H9 (cell line): Measurements from ENCODE around the gene SP3. TPM values are rescaled to one million over a fixed set of nuclear protein-coding genes. Genes with fewer than 3 reads are reported as not detected.

ENCODE experiments used
- DNase-seq: peaks from one replicate; pipeline ENCODE4 v3.0.0-alpha.2; 2017
- H2AFZ ChIP-seq: one replicate; pipeline ENCODE4 v1.6.1; 2013; ENCODE audit warnings: mild to moderate bottlenecking, low read length, control low read depth, moderate library complexity
- H2AK5ac ChIP-seq: 2 replicates; pipeline ENCODE4 v1.6.1; 2013; ENCODE audit warnings: low read length, control low read depth, mixed read lengths; ENCODE audit not compliant: insufficient read length
- H2BK120ac ChIP-seq: one replicate; pipeline ENCODE4 v1.6.1; 2013; ENCODE audit warnings: low read depth, mild to moderate bottlenecking, low read length, control low read depth, inconsistent platforms; ENCODE audit not compliant: poor library complexity, severe bottlenecking
- H2BK12ac ChIP-seq: 2 replicates; pipeline ENCODE4 v1.6.1; 2013; ENCODE audit warnings: low read length, control low read depth, mixed read lengths, low read depth; ENCODE audit not compliant: insufficient read length
- H2BK15ac ChIP-seq: 2 replicates; pipeline ENCODE4 v1.6.1; 2013; ENCODE audit warnings: low read depth, low read length, control low read depth
- H2BK20ac ChIP-seq: one replicate; pipeline ENCODE4 v1.6.1; 2013; ENCODE audit warnings: low read depth, mild to moderate bottlenecking, low read length, control low read depth, inconsistent platforms; ENCODE audit not compliant: poor library complexity, severe bottlenecking
- H2BK5ac ChIP-seq: 2 replicates; pipeline ENCODE4 v1.6.1; 2013; ENCODE audit warnings: low read length, control low read depth, mixed read lengths; ENCODE audit not compliant: insufficient read length
- H3K14ac ChIP-seq: 2 replicates; pipeline ENCODE4 v1.6.1; 2013; ENCODE audit warnings: low read length, control low read depth; ENCODE audit not compliant: insufficient read depth
- H3K18ac ChIP-seq: 2 replicates; pipeline ENCODE4 v1.6.1; 2013; ENCODE audit warnings: low read depth, mild to moderate bottlenecking, mixed read lengths, low read length, control low read depth; ENCODE audit not compliant: insufficient read length
- H3K23ac ChIP-seq: 2 replicates; pipeline ENCODE4 v1.6.1; 2013; ENCODE audit warnings: low read length, control low read depth, mixed read lengths, low read depth; ENCODE audit not compliant: insufficient read length
- H3K23me2 ChIP-seq: 2 replicates; pipeline ENCODE4 v1.6.1; 2013; ENCODE audit warnings: low read depth, mild to moderate bottlenecking, mixed read lengths, low read length, control low read depth; ENCODE audit not compliant: insufficient read length, poor library complexity, severe bottlenecking
- H3K27ac ChIP-seq: 2 replicates; pipeline ENCODE4 v1.5.1; 2013; ENCODE audit warnings: low read length, control low read depth, mixed read lengths, low read depth; ENCODE audit not compliant: insufficient read length
- H3K27me3 ChIP-seq: 2 replicates; pipeline ENCODE4 v1.6.1; 2013; ENCODE audit warnings: low read length, control low read depth, inconsistent platforms; ENCODE audit not compliant: insufficient read depth
- H3K4ac ChIP-seq: 2 replicates; pipeline ENCODE4 v1.6.1; 2013; ENCODE audit warnings: low read depth, mild to moderate bottlenecking, control low read depth, inconsistent platforms, low read length, moderate library complexity
- H3K4me1 ChIP-seq: 2 replicates; pipeline ENCODE4 v1.6.1; 2013; ENCODE audit warnings: low read length, control low read depth, inconsistent platforms; ENCODE audit not compliant: insufficient read depth
- H3K4me2 ChIP-seq: 2 replicates; pipeline ENCODE4 v1.6.1; 2013; ENCODE audit warnings: low read length, control low read depth, mixed read lengths; ENCODE audit not compliant: insufficient read length, insufficient read depth
- H3K56ac ChIP-seq: 2 replicates; pipeline ENCODE4 v1.6.1; 2013; ENCODE audit warnings: low read depth, mild to moderate bottlenecking, mixed read lengths, low read length, control low read depth; ENCODE audit not compliant: insufficient read length
- H3K79me1 ChIP-seq: 2 replicates; pipeline ENCODE4 v1.6.1; 2013; ENCODE audit warnings: low read depth, mild to moderate bottlenecking, moderate library complexity, low read length, control low read depth, inconsistent platforms; ENCODE audit not compliant: insufficient read depth, poor library complexity, severe bottlenecking
- H3K79me2 ChIP-seq: 2 replicates; pipeline ENCODE4 v1.6.1; 2013; ENCODE audit warnings: low read length, control low read depth, inconsistent platforms; ENCODE audit not compliant: insufficient read depth
- H3K9ac ChIP-seq: 2 replicates; pipeline ENCODE4 v1.6.1; 2013; ENCODE audit warnings: low read length, control low read depth, mixed read lengths; ENCODE audit not compliant: insufficient read length; ENCODE audit errors: extremely low read depth
- H3K9me3 ChIP-seq: one replicate; pipeline ENCODE4 v1.6.1; 2013; ENCODE audit warnings: low read depth, low read length, inconsistent platforms; ENCODE audit not compliant: control insufficient read depth
- H3T11ph ChIP-seq: one replicate; pipeline ENCODE4 v1.6.1; 2013; ENCODE audit warnings: mild to moderate bottlenecking, low read length, control low read depth, inconsistent platforms
- H4K20me1 ChIP-seq: one replicate; pipeline ENCODE4 v1.6.1; 2013; ENCODE audit not compliant: control insufficient read depth, insufficient read length, insufficient read depth
- H4K5ac ChIP-seq: 2 replicates; pipeline ENCODE4 v1.6.1; 2013; ENCODE audit warnings: low read depth, mild to moderate bottlenecking, mixed read lengths, low read length, control low read depth; ENCODE audit not compliant: insufficient read length
- H4K8ac ChIP-seq: replicated peaks from 2 replicates; pipeline ENCODE4 v1.6.1; 2013; ENCODE audit warnings: low read length, control low read depth, mixed read lengths, low read depth; ENCODE audit not compliant: insufficient read length
- H4K91ac ChIP-seq: 2 replicates; pipeline ENCODE4 v1.6.1; 2013; ENCODE audit warnings: low read depth, mild to moderate bottlenecking, moderate library complexity, mixed read lengths, low read length, control low read depth; ENCODE audit not compliant: insufficient read length
- H3K27ac Mint-ChIP-seq, 3 experiments: 2 replicates in 2 of 3; 3 replicates in 1 of 3; pipeline ENCODE4 v1.8.0; 2020 to 2021; ENCODE audit warnings: mixed read lengths in 3 of 3, mild to moderate bottlenecking in 1 of 3, moderate library complexity in 1 of 3
- H3K27me3 Mint-ChIP-seq: 2 replicates; pipeline ENCODE4 v1.8.0; 2021; ENCODE audit warnings: low read depth, mild to moderate bottlenecking, moderate library complexity, mixed read lengths
- H3K36me3 Mint-ChIP-seq, 3 experiments: 2 replicates in 2 of 3; 3 replicates in 1 of 3; pipeline ENCODE4 v1.8.0; 2020 to 2021; ENCODE audit warnings: low read depth in 3 of 3, mixed read lengths in 3 of 3; ENCODE audit not compliant: insufficient read depth in 1 of 3
- H3K4me1 Mint-ChIP-seq, 2 experiments: 2 replicates each; pipeline ENCODE4 v1.8.0; 2020; ENCODE audit warnings: mixed read lengths in 2 of 2
- H3K4me3 Mint-ChIP-seq, 2 experiments: 2 replicates in 1 of 2; 3 replicates in 1 of 2; pipeline ENCODE4 v1.8.0; 2020 to 2021; ENCODE audit warnings: mild to moderate bottlenecking in 2 of 2, mixed read lengths in 2 of 2, moderate library complexity in 1 of 2
- H3K9me3 Mint-ChIP-seq, 2 experiments: 2 replicates in 1 of 2; 3 replicates in 1 of 2; pipeline ENCODE4 v1.8.0; 2020; ENCODE audit warnings: mild to moderate bottlenecking in 2 of 2, mixed read lengths in 2 of 2, moderate library complexity in 1 of 2
- WGBS: extraction: QIAGEN DNeasy Blood & Tissue Kit; methylation state at CpG from one replicate; pipeline ENCODE4 v1.1.7; 2013; ENCODE audit warnings: missing lambda C conversion rate, low lambda C conversion rate, mixed read lengths; ENCODE audit not compliant: insufficient read length; ENCODE audit errors: extremely low coverage; 5-methylcytosine and 5-hydroxymethylcytosine counted together
- total RNA-seq: library from RNA; stranded (reverse); gene quantifications from 2 replicates; pipeline ENCODE4 v1.2.1, GENCODE V29; 2021
- TF ChIP-seq, protein P1 (sequence below): fragments of 200-600 bp; sonication (generic); conservative IDR thresholded peaks from 3 replicates; pipeline ENCODE4 v1.8.0; 2021; ENCODE audit warnings: antibody characterized with exemption, mild to moderate bottlenecking

Gene SP3
- total RNA-seq, 1 experiment from 2014 or later, result 86.3 TPM

DNA sequence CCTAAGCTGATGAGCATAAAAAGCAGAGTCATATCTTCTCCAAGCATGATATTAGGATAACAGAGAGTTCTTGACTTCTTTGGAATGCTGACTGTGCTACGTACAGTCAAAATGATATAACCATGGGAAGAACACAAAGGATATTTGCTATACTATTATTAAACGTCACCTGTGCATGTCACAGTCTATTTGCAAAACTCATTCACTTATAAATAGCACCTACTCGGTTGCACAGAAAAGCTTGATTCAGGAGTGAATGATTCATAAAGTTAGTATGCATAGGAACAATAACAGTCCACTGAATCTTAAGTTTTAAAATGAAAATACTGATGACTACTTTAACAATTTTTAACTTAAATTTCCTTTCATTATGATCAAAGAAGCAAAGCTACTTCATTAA, 83.3 kb downstream of the SP3 start:
- Histone ChIP-seq H3K56ac (no peak overlapping the region), H4K91ac (no peak overlapping the region), H3K4me2 (no peak overlapping the region), H4K20me1 (no peaks in the 10 kb centered on the region), H2BK5ac (no peak overlapping the region), H3K23me2 (no peaks in the 10 kb centered on the region), H3K23ac (no peak overlapping the region), H3K18ac (no peak overlapping the region), H3K79me2 (no peaks in the 10 kb centered on the region), H2BK120ac (no peak overlapping the region), H3K4ac (no peak overlapping the region), H3K9ac (no peak overlapping the region), H4K5ac (no peak overlapping the region), H2AK5ac (no peak overlapping the region), H3K79me1 (no peaks in the 10 kb centered on the region), H3K4me1 (no peaks in the 10 kb centered on the region), H3K9me3 (no peaks in the 10 kb centered on the region), H2AFZ (no peak overlapping the region), H2BK12ac (no peak overlapping the region), H3T11ph (no peak overlapping the region), H4K8ac (no peak overlapping the region), H3K27ac (no peak overlapping the region), H3K27me3 (no peaks in the 10 kb centered on the region), H2BK20ac (no peak overlapping the region), H3K14ac (no peak overlapping the region), H2BK15ac (no peak overlapping the region)
- H3K4me1 Mint-ChIP-seq, result no peaks in the 10 kb centered on the region; a peak in 1 of 4 replicates
- DNase-seq, result no peak
- H3K36me3 Mint-ChIP-seq, result peaks cover 1 to 17% (median 2%) of the 10 kb centered on the region in 3 experiments; a peak in 3 of 7 replicates
- no peak overlapping the region for H3K4me3 Mint-ChIP-seq
- peaks cover 3% of the 10 kb centered on the region for H3K27me3 Mint-ChIP-seq
- TF ChIP-seq, protein P1, sequence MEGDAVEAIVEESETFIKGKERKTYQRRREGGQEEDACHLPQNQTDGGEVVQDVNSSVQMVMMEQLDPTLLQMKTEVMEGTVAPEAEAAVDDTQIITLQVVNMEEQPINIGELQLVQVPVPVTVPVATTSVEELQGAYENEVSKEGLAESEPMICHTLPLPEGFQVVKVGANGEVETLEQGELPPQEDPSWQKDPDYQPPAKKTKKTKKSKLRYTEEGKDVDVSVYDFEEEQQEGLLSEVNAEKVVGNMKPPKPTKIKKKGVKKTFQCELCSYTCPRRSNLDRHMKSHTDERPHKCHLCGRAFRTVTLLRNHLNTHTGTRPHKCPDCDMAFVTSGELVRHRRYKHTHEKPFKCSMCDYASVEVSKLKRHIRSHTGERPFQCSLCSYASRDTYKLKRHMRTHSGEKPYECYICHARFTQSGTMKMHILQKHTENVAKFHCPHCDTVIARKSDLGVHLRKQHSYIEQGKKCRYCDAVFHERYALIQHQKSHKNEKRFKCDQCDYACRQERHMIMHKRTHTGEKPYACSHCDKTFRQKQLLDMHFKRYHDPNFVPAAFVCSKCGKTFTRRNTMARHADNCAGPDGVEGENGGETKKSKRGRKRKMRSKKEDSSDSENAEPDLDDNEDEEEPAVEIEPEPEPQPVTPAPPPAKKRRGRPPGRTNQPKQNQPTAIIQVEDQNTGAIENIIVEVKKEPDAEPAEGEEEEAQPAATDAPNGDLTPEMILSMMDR, result no peak
- peaks cover 15 to 16% of the 10 kb centered on the region in 2 experiments for H3K9me3 Mint-ChIP-seq
- WGBS, result no CpG with 5 or more reads among the region's 3 CpGs
- H3K27ac Mint-ChIP-seq, result no peak overlapping the region
